Measurements from ENCODE around the gene ZNHIT2. TPM values are rescaled to one million over a fixed set of nuclear protein-coding genes. Genes with fewer than 3 reads are reported as not detected.

Gene ZNHIT2
- total RNA-seq, 1 donor from 2014 or later: 21.3 TPM

- no peak for DNase-seq (ENCODE audit: low read depth)
- H3K27me3 ChIP-seq (ENCODE audit: control insufficient read depth, insufficient read depth, low read length): no peaks in the 10 kb centered on the region
- no peak overlapping the region for H3K4me3 ChIP-seq (ENCODE audit: low read depth, low read length)
- H3K36me3 ChIP-seq (ENCODE audit: control insufficient read depth, insufficient read depth, low read length): peaks cover 8% of the 10 kb centered on the region
- TF ChIP-seq CTCF (IDR thresholded peaks at IDR 0.05; ENCODE audit: insufficient read depth, low read length, poor library complexity, severe bottlenecking): no peak
Measured at GRCh38 chr11:65128182-65129145, 11.0 kb upstream of the ZNHIT2 start.

GRCh38 chr11:65127473-65128181 lies 10.1 kb upstream of the ZNHIT2 start:
- TF ChIP-seq CTCF (IDR thresholded peaks at IDR 0.05; ENCODE audit: insufficient read depth, low read length, poor library complexity, severe bottlenecking): no peak
- H3K4me3 ChIP-seq (ENCODE audit: low read depth, low read length): no peak overlapping the region
- H3K27me3 ChIP-seq (ENCODE audit: control insufficient read depth, insufficient read depth, low read length): no peaks in the 10 kb centered on the region
- no peak for DNase-seq (ENCODE audit: low read depth)
- H3K36me3 ChIP-seq (ENCODE audit: control insufficient read depth, insufficient read depth, low read length): peaks cover 8% of the 10 kb centered on the region

GRCh38 chr11:65126624-65127274 lies 9.2 kb upstream of the ZNHIT2 start:
- DNase-seq (ENCODE audit: low read depth): no peak
- H3K4me3 ChIP-seq (ENCODE audit: low read depth, low read length): no peak overlapping the region
- H3K36me3 ChIP-seq (ENCODE audit: control insufficient read depth, insufficient read depth, low read length): peaks cover 8% of the 10 kb centered on the region

GRCh38 chr11:65125197-65126056 lies 7.9 kb upstream of the ZNHIT2 start:
- no peaks in the 10 kb centered on the region for H3K27me3 ChIP-seq (ENCODE audit: control insufficient read depth, insufficient read depth, low read length)
- H3K36me3 ChIP-seq (ENCODE audit: control insufficient read depth, insufficient read depth, low read length): peaks cover 9% of the 10 kb centered on the region
- no peak overlapping the region for H3K4me3 ChIP-seq (ENCODE audit: low read depth, low read length)
- TF ChIP-seq CTCF (IDR thresholded peaks at IDR 0.05; ENCODE audit: insufficient read depth, low read length, poor library complexity, severe bottlenecking): no peak
- no peak for DNase-seq (ENCODE audit: low read depth)

More at GRCh38 chr11:65126624-65127274, 9.2 kb upstream of the ZNHIT2 start:
- no peaks in the 10 kb centered on the region for H3K27me3 ChIP-seq (ENCODE audit: control insufficient read depth, insufficient read depth, low read length)
- no peak for TF ChIP-seq CTCF (IDR thresholded peaks at IDR 0.05; ENCODE audit: insufficient read depth, low read length, poor library complexity, severe bottlenecking)

- TF ChIP-seq CTCF (IDR thresholded peaks at IDR 0.05; ENCODE audit: insufficient read depth, low read length, poor library complexity, severe bottlenecking): no peak
- Histone ChIP-seq H3K27me3 (ENCODE audit: control insufficient read depth, insufficient read depth, low read length) (no peaks in the 10 kb centered on the region), H3K4me3 (ENCODE audit: low read depth, low read length) (no peak overlapping the region), H3K36me3 (ENCODE audit: control insufficient read depth, insufficient read depth, low read length) (peaks cover 10% of the 10 kb centered on the region)
- no peak for DNase-seq (ENCODE audit: low read depth)
Measured at GRCh38 chr11:65124480-65125196, 7.1 kb upstream of the ZNHIT2 start.
